Fibroblast of mammary gland (primary cell): ENCODE measurements around the gene MYCBP2.

Experiments
- DNase-seq: peaks from one replicate; pipeline ENCODE4 v3.0.0-alpha.2; 2010; ENCODE audit warnings: low read depth
- H3K4me3 ChIP-seq: 2 replicates; pipeline ENCODE4 v1.5.1; 2011; ENCODE audit warnings: low read depth, mild to moderate bottlenecking, low read length, moderate library complexity; ENCODE audit not compliant: control insufficient read depth
- TF ChIP-seq, protein P1 (sequence below): conservative IDR thresholded peaks from 2 replicates; pipeline ENCODE4 v1.5.1; 2011; ENCODE audit warnings: low read depth, low read length, inconsistent platforms; ENCODE audit not compliant: control insufficient read depth, insufficient read depth

The MYCBP2 gene

DNA sequence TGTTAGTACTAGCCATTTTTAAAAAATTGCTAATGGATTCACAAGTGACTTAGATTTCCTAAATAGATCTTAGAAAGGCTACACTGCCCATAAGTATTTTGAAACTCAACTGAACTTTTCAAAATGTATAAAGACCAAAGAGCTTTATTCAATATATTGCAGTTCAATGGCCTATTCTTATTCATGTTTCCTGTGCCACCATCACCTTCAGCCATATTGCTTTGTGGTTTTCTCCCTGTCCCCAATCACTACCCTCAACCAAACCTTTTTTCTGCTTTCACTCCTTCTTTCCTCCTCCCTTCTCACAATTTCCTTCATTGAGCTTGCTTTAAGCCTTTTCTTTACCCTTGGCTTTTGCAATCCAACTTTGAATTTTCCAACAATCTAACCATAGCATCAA, 100.9 kb downstream of the MYCBP2 start:
- H3K4me3 ChIP-seq, result no peak overlapping the region
- TF ChIP-seq, protein P1, sequence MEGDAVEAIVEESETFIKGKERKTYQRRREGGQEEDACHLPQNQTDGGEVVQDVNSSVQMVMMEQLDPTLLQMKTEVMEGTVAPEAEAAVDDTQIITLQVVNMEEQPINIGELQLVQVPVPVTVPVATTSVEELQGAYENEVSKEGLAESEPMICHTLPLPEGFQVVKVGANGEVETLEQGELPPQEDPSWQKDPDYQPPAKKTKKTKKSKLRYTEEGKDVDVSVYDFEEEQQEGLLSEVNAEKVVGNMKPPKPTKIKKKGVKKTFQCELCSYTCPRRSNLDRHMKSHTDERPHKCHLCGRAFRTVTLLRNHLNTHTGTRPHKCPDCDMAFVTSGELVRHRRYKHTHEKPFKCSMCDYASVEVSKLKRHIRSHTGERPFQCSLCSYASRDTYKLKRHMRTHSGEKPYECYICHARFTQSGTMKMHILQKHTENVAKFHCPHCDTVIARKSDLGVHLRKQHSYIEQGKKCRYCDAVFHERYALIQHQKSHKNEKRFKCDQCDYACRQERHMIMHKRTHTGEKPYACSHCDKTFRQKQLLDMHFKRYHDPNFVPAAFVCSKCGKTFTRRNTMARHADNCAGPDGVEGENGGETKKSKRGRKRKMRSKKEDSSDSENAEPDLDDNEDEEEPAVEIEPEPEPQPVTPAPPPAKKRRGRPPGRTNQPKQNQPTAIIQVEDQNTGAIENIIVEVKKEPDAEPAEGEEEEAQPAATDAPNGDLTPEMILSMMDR, result no peak
- DNase-seq, result no peak

DNA sequence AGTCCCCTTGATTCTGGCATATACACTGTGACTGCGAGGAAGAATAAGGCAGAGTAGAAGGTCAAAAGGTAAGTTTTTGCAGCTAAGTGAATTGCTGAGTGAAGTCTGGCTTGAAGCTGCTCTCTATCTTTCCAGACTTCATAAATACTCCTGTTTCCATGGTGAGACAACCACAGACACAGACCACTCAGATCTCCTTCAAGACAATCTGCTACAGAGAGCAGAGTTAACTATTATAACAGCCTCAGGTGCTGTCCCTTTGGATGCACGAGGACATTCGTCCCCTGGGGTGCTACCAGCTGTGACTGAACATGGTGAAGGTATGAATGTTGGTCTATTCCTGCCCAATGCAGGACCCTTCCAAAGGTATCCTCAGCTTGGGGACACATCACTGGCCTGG, 104.0 kb downstream of the MYCBP2 start:
- no peak for DNase-seq
- no peak overlapping the region for H3K4me3 ChIP-seq
- TF ChIP-seq, protein P1, result no peak

DNA sequence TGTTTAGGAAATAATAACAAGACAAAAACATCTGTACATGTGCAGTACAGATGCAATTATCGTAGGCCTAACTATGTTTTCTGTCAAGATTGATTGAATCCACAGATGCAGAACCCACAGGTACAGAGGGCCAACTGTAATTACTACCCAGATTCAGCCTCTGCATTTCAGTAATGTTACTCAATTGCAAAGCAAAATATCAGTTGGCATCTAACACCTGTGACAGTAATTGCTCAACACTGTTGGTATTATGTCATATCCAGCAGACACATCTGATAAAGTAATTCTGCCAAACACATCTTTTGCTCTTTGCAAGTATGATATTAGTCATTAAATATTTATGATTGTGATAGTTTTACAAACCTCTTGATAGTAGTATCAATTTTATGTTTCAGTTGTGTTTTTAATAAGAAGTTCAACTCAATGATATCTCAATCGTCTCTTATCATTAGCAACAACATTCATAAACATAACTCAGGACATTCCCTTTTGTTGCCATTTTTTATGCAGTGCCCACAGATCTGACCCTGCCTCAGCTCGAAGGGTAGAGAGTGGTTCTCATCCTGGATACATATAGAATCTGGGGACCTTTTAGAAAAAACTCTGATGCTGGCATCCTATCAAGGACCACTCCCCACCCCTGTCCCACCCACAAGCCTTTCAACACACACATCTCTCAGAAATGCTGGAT, 104.7 kb downstream of the MYCBP2 start:
- TF ChIP-seq, protein P1, result no peak
- no peak for DNase-seq
- H3K4me3 ChIP-seq, result no peak overlapping the region

DNA sequence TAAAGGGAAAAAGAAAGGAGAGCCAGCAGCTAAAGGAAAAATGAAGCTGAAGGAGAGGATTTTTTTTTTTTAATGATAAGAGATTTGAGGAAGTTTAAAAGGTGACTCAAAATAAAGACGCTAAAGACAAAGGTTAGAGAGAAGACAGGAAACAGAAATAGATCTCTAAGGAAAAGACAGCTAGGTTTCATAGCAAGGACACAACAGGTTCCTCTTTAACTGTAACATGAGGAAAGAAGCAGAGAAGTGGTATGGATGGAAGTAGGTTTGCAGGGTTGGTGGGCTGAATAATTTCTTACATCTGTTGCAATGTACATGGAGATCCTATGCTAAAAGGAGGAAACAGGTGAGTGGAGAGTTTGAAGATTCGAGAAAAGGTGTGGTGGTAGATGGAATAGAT, 107.5 kb downstream of the MYCBP2 start:
- TF ChIP-seq, protein P1, result no peak

DNA sequence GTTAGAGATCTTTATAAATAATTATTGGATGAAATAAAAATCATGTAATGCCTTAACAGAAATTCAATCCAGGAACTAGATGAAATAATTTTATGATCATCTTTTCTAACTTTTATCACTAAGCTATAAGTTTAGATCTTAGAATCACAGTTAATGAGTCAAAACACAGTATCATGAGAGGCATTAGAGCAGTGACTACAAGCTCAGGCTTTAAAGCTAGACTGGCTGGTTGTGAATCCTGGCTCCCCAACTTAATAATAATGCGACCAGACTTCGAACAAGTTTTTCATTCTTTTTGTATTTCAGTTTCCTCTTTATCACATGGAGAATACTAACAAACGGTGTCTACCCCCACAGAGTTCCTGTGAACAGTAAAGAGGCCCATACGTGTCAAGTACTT, 108.6 kb downstream of the MYCBP2 start:
- no peak for DNase-seq

More for the DNA sequence above, 107.5 kb downstream of the MYCBP2 start:
- DNase-seq, result no peak
- no peak overlapping the region for H3K4me3 ChIP-seq

DNA sequence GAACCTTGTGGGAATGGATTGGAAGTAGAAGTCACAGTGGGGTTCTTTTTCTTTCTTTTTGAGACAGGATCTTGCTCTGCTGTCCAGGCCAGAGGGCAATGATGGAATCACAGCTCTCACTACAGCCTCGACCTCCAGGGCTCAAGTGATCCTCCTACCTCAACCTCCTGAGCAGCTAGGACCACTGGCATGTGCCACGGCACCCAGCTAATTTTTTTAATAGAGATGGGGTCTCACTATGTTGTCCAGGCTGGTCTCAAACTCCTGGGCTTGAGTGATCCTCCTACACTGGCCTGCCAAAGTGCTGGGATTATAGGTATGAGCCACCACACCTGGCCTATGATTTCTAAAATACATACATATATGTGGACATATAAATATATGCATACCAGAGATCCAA, 111.4 kb downstream of the MYCBP2 start:
- DNase-seq, result no peak
- TF ChIP-seq, protein P1, result no peak
- no peak overlapping the region for H3K4me3 ChIP-seq

More for the DNA sequence above, 108.6 kb downstream of the MYCBP2 start:
- H3K4me3 ChIP-seq, result no peak overlapping the region
- TF ChIP-seq, protein P1, result no peak

DNA sequence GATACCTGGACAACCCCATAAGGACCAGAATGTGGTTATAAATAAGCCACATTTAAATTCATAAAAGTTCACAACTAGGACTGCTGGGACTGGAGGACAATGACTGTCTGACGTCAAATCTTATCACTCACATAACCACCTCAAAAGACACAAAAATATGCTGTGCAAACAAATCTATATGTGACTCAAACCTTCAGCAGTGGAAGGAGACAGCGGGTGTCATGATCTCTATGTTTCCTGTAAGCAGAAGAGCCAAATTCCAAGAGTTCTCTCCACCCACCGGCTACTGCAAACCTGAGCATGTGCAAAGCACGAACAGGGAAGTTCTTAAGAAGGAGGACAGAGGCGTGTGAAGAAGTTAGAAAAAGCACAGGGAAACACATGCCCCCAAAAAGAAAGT, 113.2 kb downstream of the MYCBP2 start:
- DNase-seq, result peak; percentile 12
- H3K4me3 ChIP-seq, result no peak overlapping the region
- TF ChIP-seq, protein P1, result no peak
